Heart right ventricle (tissue), 16 donors: ENCODE measurements around the gene ARIH1. TPM values are rescaled to one million over a fixed set of nuclear protein-coding genes. Genes with fewer than 3 reads are reported as not detected.
"Not testable (repeated sequence)": the region's sequence is repeated elsewhere in the genome, so short reads cannot be mapped to it uniquely, and the experiment has no call there.

ENCODE experiments used
- ATAC-seq, 8 donors: fragments of 200-7000 bp; cut with Tn5 transposase; one replicate each; pipeline ENCODE4 v1.9.1; 2020; ENCODE audit warnings: mild to moderate bottlenecking in 8 of 8, moderate library complexity in 8 of 8, moderate number of reproducible peaks in 1 of 8
- DNase-seq, 2 donors: peaks; one replicate each; pipeline ENCODE4 v3.0.0-alpha.2; 2020
- H3K27ac ChIP-seq, 10 donors: fragments of 200-600 bp; sonication (generic) in 2 of 10; one replicate each; pipeline versions ENCODE4 v1.5.0 to v1.8.0; 2020 to 2022; ENCODE audit warnings: mild to moderate bottlenecking in 3 of 10
- H3K27me3 ChIP-seq, 7 donors: fragments of 200-600 bp; one replicate each; pipeline ENCODE4 v1.8.0; 2021 to 2022; ENCODE audit warnings: mild to moderate bottlenecking in 2 of 7
- H3K36me3 ChIP-seq, 9 donors: fragments of 200-600 bp; sonication (generic) in 1 of 9; one replicate each; pipeline versions ENCODE4 v1.5.0 to v1.8.0; 2020 to 2022; ENCODE audit warnings: mild to moderate bottlenecking in 2 of 9
- H3K4me1 ChIP-seq, 9 donors: fragments of 200-600 bp; sonication (generic) in 1 of 9; one replicate each; pipeline versions ENCODE4 v1.5.0 to v1.8.0; 2020 to 2022; ENCODE audit warnings: mild to moderate bottlenecking in 4 of 9
- H3K4me3 ChIP-seq, 10 donors: fragments of 200-600 bp; sonication (generic) in 2 of 10; one replicate each; pipeline versions ENCODE4 v1.5.0 to v1.8.0; 2020 to 2022; ENCODE audit warnings: mild to moderate bottlenecking in 7 of 10, moderate library complexity in 2 of 10
- H3K9me3 ChIP-seq, 11 donors: fragments of 200-600 bp in 10 of 11; sonication (generic) in 2 of 11; one replicate each; pipeline versions ENCODE4 v1.5.0 to v1.8.0; 2013 to 2022; ENCODE audit warnings: mild to moderate bottlenecking in 2 of 11, control low read depth in 1 of 11, moderate library complexity in 1 of 11
- CTCF ChIP-seq, 9 donors: fragments of 200-600 bp; sonication (generic) in 2 of 9; IDR thresholded peaks; one replicate each; pipeline versions ENCODE4 v1.5.0 to v1.8.0; 2021 to 2022; ENCODE audit warnings: antibody characterized with exemption in 9 of 9, mild to moderate bottlenecking in 5 of 9, moderate library complexity in 1 of 9
- WGBS, 2 donors: extraction: QIAGEN DNeasy Blood & Tissue Kit; methylation state at CpG; one replicate each; pipeline ENCODE4 v1.1.7; 2013; ENCODE audit warnings: inconsistent platforms in 1 of 2; 5-methylcytosine and 5-hydroxymethylcytosine counted together
- intact Hi-C, 10 donors: fragments of 100-400 bp; cut with DNase I; formaldehyde crosslinking; loops; one replicate each; pipeline versions ENCODE4 v1.11.1 to v1.14.2; 2022
- polyA plus RNA-seq, 2 donors: library from polyadenylated mRNA; stranded (reverse); fragments of 200-250 nt; gene quantifications; one replicate each; pipeline ENCODE4 v1.2.3, GENCODE V29; 2013
- total RNA-seq, 10 donors: library from RNA; stranded (reverse); fragmentation: NEBNext Ultra II Directional in 3 of 10; extraction: Animal tissue kit (Norgen Biotek cat#: 25700) in 3 of 10; gene quantifications; one replicate each; pipeline versions ENCODE4 v1.2.1 to v1.2.4, GENCODE V29; 2021 to 2023
- donor health status: Arrhythmogenic right ventricular cardiomyopathy.
- donor health status: ischemic (EF 13 %, LVEDD 7.1; RV severe dilation, severe dysfunction).
- donor health status: healthy with polysubstance abuse.
- donor health status: DM: no; HTN: yes; CAD: no.
- donor health status: DM: no; HTN: no; CAD: no.
- donor health status: ischemic (EF 25% LVEDD 6.9; RV normal size, moderate dysfunction).
- donor health status: ischemic (EF 25% LVEDD 5.7; RV mildly dilated, moderate dysfunction).
- donor health status: healthy.
- donor health status: DM: yes; HTN: yes; CAD: no.
- donor health status: Ischemic cardiomyopathy.
- donor health status: ischemic (EF 35%, LVEDD 5.7; RV mildly dilated, moderate dysfunction).
- donor health status: nonischemic (EF 11% LVEDD 7.7; RV severe dilation, severe dysfunction).
- donor health status: DM: yes; HTN: yes; CAD: no.
- donor health status: PGD.
- donor health status: ischemic (EF 29% LVEDD 5.4; RV normal size, mild dysfunction).
- donor health status: nonischemic (EF 23%, LVEDD 6.1; RV moderate dilation, normal function).

ARIH1 gene
- total and polyA plus RNA-seq, 12 donors: 23.1 to 231 (median 182) TPM

- Histone ChIP-seq H3K27me3 (no peaks in the 10 kb centered on the region), H3K36me3 (peaks cover 0 to 27% (median 0%) of the 10 kb centered on the region in 9 donors), H3K9me3 (no peaks in the 10 kb centered on the region), H3K27ac (peak overlapping the region; percentile 97 to 100 (median 99)), H3K4me3 (peak overlapping the region; percentile 75 to 92 (median 84)), H3K4me1 (peaks cover 10 to 42% (median 38%) of the 10 kb centered on the region in 9 donors)
- peak in 3 of 9 donors; percentile 8 to 27 (median 17) for TF ChIP-seq CTCF (IDR thresholded peaks at IDR 0.05)
- intact Hi-C loops: loop anchor here in 5 of 10 donors (5.0 to 10.0 kb wide), 2 partner anchors 96 to 98 kb away; partner anchors contain the start of gene HEXA (in 5 of the 5)
- ATAC-seq: no peak
- WGBS, 2 donors: 46 to 48% methylated on average over 4 of the region's 4 CpGs
- no peak for DNase-seq
These were observed 1.0 kb upstream of the ARIH1 start for GRCh38 chr15:72472992-72473610.

DNA sequence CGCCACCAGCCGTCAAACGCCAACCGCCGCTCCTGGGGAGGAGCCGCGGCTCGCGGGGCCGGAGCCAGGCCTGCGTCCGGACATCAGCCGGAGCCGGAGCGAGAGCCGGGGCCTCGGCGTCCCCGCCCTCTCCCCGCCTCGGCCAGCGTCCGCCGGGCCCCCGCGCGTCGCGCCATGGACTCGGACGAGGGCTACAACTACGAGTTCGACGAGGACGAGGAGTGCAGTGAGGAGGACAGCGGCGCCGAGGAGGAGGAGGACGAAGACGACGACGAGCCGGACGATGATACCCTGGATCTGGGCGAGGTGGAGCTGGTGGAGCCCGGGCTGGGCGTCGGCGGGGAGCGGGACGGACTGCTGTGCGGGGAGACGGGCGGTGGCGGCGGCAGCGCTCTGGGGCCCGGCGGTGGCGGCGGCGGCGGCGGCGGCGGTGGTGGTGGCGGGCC is 359 bp downstream of the ARIH1 start:
- ATAC-seq (peak in 4 of 8 donors; percentile 19 to 61 (median 55)), DNase-seq (no peak)
- H3K27me3 ChIP-seq: no peaks in the 10 kb centered on the region
- peaks cover 0 to 40% (median 0%) of the 10 kb centered on the region in 9 donors for H3K36me3 ChIP-seq
- H3K4me3 ChIP-seq: peak overlapping the region; percentile 75 to 92 (median 84)
- peaks cover 10 to 56% (median 52%) of the 10 kb centered on the region in 9 donors for H3K4me1 ChIP-seq
- intact Hi-C loops: loop anchor here in 5 of 10 donors (5.0 to 10.0 kb wide), 2 partner anchors 97 to 100 kb away; partner anchors contain the start of gene HEXA (in 5 of the 5)
- no peak for TF ChIP-seq CTCF (IDR thresholded peaks at IDR 0.05)
- H3K9me3 ChIP-seq: no peaks in the 10 kb centered on the region
- H3K27ac ChIP-seq: peak overlapping the region; percentile 97 to 100 (median 99)
- 0% methylated on average over 43 to 66 of the region's 67 CpGs for WGBS, 2 donors

DNA sequence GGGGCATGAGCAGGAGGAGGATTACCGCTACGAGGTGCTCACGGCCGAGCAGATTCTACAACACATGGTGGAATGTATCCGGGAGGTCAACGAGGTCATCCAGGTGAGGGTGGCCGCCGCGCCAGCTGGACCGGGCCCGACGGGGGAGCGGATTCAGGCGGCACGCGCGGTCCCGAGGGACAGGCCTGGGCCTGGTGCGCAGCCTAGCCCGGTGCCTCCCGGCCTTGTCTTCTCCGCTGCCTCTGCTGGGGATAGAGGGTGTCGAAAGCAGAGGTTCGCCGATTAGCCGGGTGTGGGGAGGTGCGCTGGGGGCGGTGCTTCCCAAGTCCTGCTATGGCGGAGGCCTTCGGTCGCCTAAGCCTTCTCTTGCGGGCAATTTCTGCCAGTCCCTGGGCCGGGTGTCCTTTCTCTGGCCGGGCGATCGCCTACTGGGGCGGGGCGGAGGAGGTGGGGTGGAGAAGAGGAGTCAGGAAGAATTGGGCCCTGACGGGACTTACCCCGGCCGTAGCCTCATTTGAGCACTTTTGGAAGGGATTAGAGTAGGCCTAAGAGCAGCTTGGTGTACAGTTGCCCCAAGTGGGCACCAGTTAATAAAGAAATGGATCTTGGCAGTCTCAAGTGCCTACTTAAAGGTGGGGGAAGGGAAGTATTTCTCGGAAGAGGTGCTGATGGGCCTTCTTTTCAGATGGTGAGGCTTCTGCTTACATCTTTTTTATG is 940 bp downstream of the ARIH1 start:
- peak; percentile 75 for DNase-seq
- peak overlapping the region; percentile 75 to 92 (median 84) for H3K4me3 ChIP-seq
- H3K27ac ChIP-seq: peak overlapping the region; percentile 97 to 100 (median 99)
- no peak for TF ChIP-seq CTCF (IDR thresholded peaks at IDR 0.05)
- H3K27me3 ChIP-seq: no peaks in the 10 kb centered on the region
- no peaks in the 10 kb centered on the region for H3K9me3 ChIP-seq
- WGBS, 2 donors: 0 to 1% methylated on average over 42 of the region's 42 CpGs
- intact Hi-C loops: loop anchor here in 5 of 10 donors (5.0 to 10.0 kb wide), 2 partner anchors 98 to 100 kb away; partner anchors contain the start of gene HEXA (in 5 of the 5)
- H3K4me1 ChIP-seq: peaks cover 10 to 61% (median 57%) of the 10 kb centered on the region in 9 donors
- peak; percentile 29 to 74 (median 46) for ATAC-seq
- H3K36me3 ChIP-seq: peaks cover 0 to 46% (median 0%) of the 10 kb centered on the region in 9 donors

DNA sequence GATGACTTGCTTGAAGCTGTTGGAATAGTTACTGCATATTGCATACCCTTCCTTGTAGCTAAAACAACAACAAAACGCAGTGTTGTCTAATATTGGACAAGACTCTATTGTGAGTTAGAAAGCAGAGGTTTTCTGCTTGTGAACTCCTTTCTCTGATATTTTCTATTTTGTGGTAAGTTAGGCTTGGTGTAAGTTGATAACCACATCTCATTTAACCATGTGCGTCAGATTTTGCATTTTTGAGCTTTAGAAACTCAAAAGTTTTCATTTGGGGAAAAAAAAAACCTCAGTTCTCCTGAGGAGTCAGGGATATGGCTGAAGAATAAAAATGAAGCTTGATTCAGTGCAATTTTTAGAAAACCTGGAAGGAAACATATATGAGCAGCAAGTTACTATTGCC is 1.5 kb downstream of the ARIH1 start:
- H3K27ac ChIP-seq: peak overlapping the region in 9 of 10 donors; percentile 97 to 100 (median 99)
- H3K4me1 ChIP-seq: peaks cover 10 to 66% (median 59%) of the 10 kb centered on the region in 9 donors
- intact Hi-C loops: loop anchor here in 2 of 10 donors (10.0 kb wide), 1 partner anchor 101 kb away; the partner anchor contains the start of gene HEXA (in 2 of the 2)
- DNase-seq (no peak), ATAC-seq (no peak)
- peaks cover 0 to 52% (median 0%) of the 10 kb centered on the region in 9 donors for H3K36me3 ChIP-seq
- no peaks in the 10 kb centered on the region for H3K27me3 ChIP-seq
- no peak for TF ChIP-seq CTCF (IDR thresholded peaks at IDR 0.05)
- 3% methylated on average over 2 of the region's 2 CpGs for WGBS, 2 donors
- H3K4me3 ChIP-seq: peak overlapping the region; percentile 75 to 92 (median 84)
- no peaks in the 10 kb centered on the region for H3K9me3 ChIP-seq

DNA sequence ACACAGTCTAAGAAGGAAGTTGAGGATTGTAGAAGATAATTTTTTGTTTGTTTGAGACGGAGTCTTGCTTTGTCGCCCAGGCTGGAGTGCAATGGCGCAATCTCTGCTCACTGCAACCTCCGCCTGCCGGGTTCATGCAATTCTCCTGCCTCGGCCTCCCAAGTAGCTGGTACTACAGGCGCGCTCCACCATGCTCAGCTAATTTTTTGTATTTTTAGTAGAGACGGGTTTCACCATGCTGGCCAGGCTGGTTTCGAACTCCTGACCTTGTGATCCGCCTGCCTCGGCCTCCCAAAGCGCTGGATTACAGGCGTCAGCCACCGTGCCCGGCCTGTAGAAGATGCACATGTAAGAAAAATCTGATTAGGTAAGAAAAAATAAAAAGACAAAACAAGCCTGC is 2.2 kb downstream of the ARIH1 start:
- not testable (repeated sequence) for H3K27me3 ChIP-seq, H3K9me3 ChIP-seq, DNase-seq, ATAC-seq
- Histone ChIP-seq H3K27ac (peak overlapping the region in 7 of 10 donors; percentile 97 to 100 (median 99)), H3K36me3 (peaks cover 0 to 45% (median 0%) of the 10 kb centered on the region in 9 donors), H3K4me1 (peaks cover 10 to 73% (median 64%) of the 10 kb centered on the region in 9 donors), H3K4me3 (peak overlapping the region in 8 of 10 donors; percentile 75 to 92 (median 84))
- WGBS, 2 donors: 81 to 86% methylated on average over 16 of the region's 16 CpGs
- intact Hi-C loops: loop anchor here in 2 of 10 donors (10.0 kb wide), 1 partner anchor 102 kb away; the partner anchor contains the start of gene HEXA (in 2 of the 2)
